Keratinocyte (primary cell): ENCODE measurements around the gene U2SURP.
"Not testable (repeated sequence)": the region's sequence is repeated elsewhere in the genome, so short reads cannot be mapped to it uniquely, and the experiment has no call there.

Experiments
- EZH2 ChIP-seq: IDR thresholded peaks from one replicate; pipeline ENCODE4 v1.6.1; 2012; ENCODE audit warnings: inconsistent platforms, mild to moderate bottlenecking, low read length, moderate library complexity
- TF ChIP-seq, protein P1 (sequence below), 3 experiments: IDR thresholded peaks in 1 of 3; conservative IDR thresholded peaks in 1 of 3; optimal IDR thresholded peaks in 1 of 3; 2 replicates in 2 of 3; 3 replicates in 1 of 3; pipeline versions ENCODE3 to v1.5.1; 2011; ENCODE audit warnings: low read length in 3 of 3, mild to moderate bottlenecking in 3 of 3, moderate library complexity in 2 of 3, control low read depth in 1 of 3, inconsistent platforms in 1 of 3; ENCODE audit not compliant: insufficient read depth in 2 of 3; ENCODE audit errors: extremely low read depth in 1 of 3

DNA sequence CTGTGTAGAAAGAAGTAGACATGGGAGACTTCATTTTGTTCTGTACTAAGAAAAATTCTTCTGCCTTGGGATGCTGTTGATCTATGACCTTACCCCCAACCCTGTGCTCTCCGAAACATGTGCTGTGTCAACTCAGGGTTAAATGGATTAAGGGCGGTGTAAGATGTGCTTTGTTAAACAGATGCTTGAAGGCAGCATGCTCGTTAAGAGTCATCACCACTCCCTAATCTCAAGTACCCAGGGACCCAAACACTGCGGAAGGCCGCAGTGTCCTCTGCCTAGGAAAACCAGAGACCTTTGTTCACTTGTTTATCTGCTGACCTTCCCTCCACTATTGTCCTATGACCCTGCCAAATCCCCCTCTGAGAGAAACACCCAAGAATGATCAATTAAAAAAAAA is 72.6 kb downstream of the U2SURP start:
- TF ChIP-seq, protein P1, sequence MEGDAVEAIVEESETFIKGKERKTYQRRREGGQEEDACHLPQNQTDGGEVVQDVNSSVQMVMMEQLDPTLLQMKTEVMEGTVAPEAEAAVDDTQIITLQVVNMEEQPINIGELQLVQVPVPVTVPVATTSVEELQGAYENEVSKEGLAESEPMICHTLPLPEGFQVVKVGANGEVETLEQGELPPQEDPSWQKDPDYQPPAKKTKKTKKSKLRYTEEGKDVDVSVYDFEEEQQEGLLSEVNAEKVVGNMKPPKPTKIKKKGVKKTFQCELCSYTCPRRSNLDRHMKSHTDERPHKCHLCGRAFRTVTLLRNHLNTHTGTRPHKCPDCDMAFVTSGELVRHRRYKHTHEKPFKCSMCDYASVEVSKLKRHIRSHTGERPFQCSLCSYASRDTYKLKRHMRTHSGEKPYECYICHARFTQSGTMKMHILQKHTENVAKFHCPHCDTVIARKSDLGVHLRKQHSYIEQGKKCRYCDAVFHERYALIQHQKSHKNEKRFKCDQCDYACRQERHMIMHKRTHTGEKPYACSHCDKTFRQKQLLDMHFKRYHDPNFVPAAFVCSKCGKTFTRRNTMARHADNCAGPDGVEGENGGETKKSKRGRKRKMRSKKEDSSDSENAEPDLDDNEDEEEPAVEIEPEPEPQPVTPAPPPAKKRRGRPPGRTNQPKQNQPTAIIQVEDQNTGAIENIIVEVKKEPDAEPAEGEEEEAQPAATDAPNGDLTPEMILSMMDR (optimal IDR thresholded peaks at IDR 0.05 in 1 of 3, IDR thresholded peaks at IDR 0.05 in 1 of 3, conservative IDR thresholded peaks at IDR 0.05 in 1 of 3; ENCODE audit: extremely low read depth in 1 of 3, insufficient read depth in 2 of 3, low read length in 3 of 3), result not testable (repeated sequence)
- TF ChIP-seq EZH2, result not testable (repeated sequence)
